Osteoblast (primary cell): Measurements from ENCODE around the gene HLA-DRB1. TPM values are rescaled to one million over a fixed set of nuclear protein-coding genes. Genes with fewer than 3 reads are reported as not detected.

ENCODE experiments used
- DNase-seq: peaks from one replicate; pipeline ENCODE4 v3.0.0; 2011; ENCODE audit warnings: low spot score, mixed read lengths; ENCODE audit not compliant: insufficient read length; ENCODE audit errors: missing footprints
- H2AFZ ChIP-seq: 2 replicates; pipeline ENCODE4 v1.6.0; 2011; ENCODE audit warnings: mild to moderate bottlenecking, low read length
- H3K27ac ChIP-seq: 2 replicates; pipeline ENCODE4 v1.5.1; 2011; ENCODE audit warnings: mild to moderate bottlenecking, low read depth, low read length, moderate library complexity
- H3K27me3 ChIP-seq: 2 replicates; pipeline ENCODE4 v1.6.0; 2012; ENCODE audit warnings: mild to moderate bottlenecking, control low read depth, inconsistent platforms, low read length, moderate library complexity; ENCODE audit not compliant: insufficient read depth
- H3K36me3 ChIP-seq: 2 replicates; pipeline ENCODE4 v1.5.1; 2011; ENCODE audit warnings: mild to moderate bottlenecking, low read length, control low read depth, moderate library complexity; ENCODE audit not compliant: insufficient read depth
- H3K4me1 ChIP-seq: 2 replicates; pipeline ENCODE4 v1.5.1; 2011; ENCODE audit warnings: mild to moderate bottlenecking, low read length, control low read depth, moderate library complexity; ENCODE audit not compliant: insufficient read depth
- H3K4me2 ChIP-seq: 2 replicates; pipeline ENCODE4 v1.6.0; 2011; ENCODE audit warnings: mild to moderate bottlenecking, low read length; ENCODE audit not compliant: insufficient read depth
- H3K4me3 ChIP-seq: fragments of 200-600 bp; sonication (generic); 3 replicates; pipeline ENCODE4 v1.5.1; 2012; ENCODE audit warnings: mild to moderate bottlenecking, low read length, inconsistent platforms; ENCODE audit not compliant: insufficient read depth
- H3K79me2 ChIP-seq: 2 replicates; pipeline ENCODE4 v1.6.0; 2012; ENCODE audit warnings: mild to moderate bottlenecking, low read length, control low read depth, inconsistent platforms; ENCODE audit not compliant: insufficient read depth
- H3K9me3 ChIP-seq: 2 replicates; pipeline ENCODE4 v1.5.1; 2011; ENCODE audit warnings: low read depth, low read length, control low read depth
- H4K20me1 ChIP-seq: 2 replicates; pipeline ENCODE4 v1.6.0; 2012; ENCODE audit warnings: mild to moderate bottlenecking, low read length, control low read depth; ENCODE audit not compliant: insufficient read depth
- total RNA-seq: library from RNA; depleted of rRNA; stranded (reverse); fragments of >200 nt; gene quantifications from 2 replicates; pipeline ENCODE4 v1.2.3, GENCODE V29; 2012
- TF ChIP-seq, protein P1 (sequence below): IDR thresholded peaks from 2 replicates; pipeline ENCODE4 v1.5.1; 2011; ENCODE audit warnings: mild to moderate bottlenecking, low read depth, low read length, moderate library complexity; ENCODE audit errors: extremely low read depth

Gene HLA-DRB1
- total RNA-seq, 1 donor = 1.1 TPM

DNA sequence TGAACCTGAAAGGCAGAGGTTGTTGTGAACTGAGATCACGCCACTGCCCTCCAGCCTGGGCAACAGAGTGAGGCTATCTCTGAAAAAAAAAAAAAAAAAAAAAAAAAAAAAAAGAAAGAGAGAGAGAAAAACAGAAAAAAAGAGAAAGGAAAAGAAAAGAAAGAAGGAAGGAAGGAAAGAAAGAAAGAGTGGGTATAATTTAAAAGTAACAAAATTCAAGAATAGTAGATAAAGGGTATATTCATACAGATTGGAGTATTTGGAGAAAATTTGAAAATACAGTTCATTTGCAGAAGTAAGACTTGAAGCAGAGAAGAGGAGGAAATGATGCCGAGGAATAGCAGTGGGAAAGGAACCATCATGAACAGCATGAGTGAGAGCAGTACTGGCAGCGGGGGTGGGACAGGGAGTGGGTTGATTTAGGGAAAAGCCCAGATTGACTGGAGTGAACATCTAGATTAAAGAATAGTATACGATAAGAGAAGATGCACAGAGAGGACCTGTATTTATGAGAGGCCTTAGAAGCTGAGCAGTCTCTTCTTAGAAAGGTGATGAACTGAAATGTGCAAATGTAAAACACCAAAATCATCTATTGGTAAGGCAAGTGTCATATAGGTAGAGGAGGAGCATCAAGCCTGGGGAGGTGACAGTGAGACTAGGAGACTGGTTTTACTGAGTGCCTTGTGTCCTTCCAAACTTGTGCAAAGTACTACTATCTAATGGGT is 17.8 kb upstream of the HLA-DRB1 start:
- Histone ChIP-seq H3K4me3 (no peak overlapping the region), H4K20me1 (no peaks in the 10 kb centered on the region), H3K27ac (no peak overlapping the region), H3K4me2 (no peak overlapping the region), H3K9me3 (no peaks in the 10 kb centered on the region), H3K36me3 (no peaks in the 10 kb centered on the region), H3K27me3 (peaks cover 4% of the 10 kb centered on the region), H3K4me1 (peaks cover 3% of the 10 kb centered on the region), H3K79me2 (no peaks in the 10 kb centered on the region), H2AFZ (no peak overlapping the region)
- no peak for DNase-seq
- TF ChIP-seq, protein P1, sequence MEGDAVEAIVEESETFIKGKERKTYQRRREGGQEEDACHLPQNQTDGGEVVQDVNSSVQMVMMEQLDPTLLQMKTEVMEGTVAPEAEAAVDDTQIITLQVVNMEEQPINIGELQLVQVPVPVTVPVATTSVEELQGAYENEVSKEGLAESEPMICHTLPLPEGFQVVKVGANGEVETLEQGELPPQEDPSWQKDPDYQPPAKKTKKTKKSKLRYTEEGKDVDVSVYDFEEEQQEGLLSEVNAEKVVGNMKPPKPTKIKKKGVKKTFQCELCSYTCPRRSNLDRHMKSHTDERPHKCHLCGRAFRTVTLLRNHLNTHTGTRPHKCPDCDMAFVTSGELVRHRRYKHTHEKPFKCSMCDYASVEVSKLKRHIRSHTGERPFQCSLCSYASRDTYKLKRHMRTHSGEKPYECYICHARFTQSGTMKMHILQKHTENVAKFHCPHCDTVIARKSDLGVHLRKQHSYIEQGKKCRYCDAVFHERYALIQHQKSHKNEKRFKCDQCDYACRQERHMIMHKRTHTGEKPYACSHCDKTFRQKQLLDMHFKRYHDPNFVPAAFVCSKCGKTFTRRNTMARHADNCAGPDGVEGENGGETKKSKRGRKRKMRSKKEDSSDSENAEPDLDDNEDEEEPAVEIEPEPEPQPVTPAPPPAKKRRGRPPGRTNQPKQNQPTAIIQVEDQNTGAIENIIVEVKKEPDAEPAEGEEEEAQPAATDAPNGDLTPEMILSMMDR = no peak

DNA sequence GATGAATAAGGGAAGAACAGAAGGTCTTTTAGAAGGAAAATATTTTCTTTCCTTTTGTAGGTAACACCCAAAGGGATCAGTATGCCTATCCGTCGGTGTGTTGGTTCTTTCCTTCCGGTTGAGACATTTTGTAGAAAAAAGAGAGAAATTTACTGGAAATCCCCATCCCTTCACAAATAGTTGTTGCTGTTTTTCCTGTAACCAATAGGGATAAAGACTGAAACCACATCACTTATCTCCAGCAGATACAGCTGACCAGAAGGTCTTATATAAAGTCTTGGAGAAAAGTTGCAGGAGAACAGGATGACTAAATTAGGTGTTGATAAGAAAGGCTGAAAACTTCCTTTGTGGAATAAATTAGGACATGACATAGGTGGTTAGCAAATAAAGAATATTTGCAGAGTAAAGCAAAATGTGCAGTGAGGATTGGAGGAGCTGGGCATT is 14.8 kb upstream of the HLA-DRB1 start:
- no peaks in the 10 kb centered on the region for H3K36me3 ChIP-seq
- H3K9me3 ChIP-seq = no peaks in the 10 kb centered on the region
- no peaks in the 10 kb centered on the region for H3K4me1 ChIP-seq
- TF ChIP-seq, protein P1 = no peak
- peaks cover 4% of the 10 kb centered on the region for H3K27me3 ChIP-seq
- H3K4me3 ChIP-seq = no peak overlapping the region
- H3K27ac ChIP-seq = no peak overlapping the region
- no peak overlapping the region for H3K4me2 ChIP-seq
- no peaks in the 10 kb centered on the region for H3K79me2 ChIP-seq
- H2AFZ ChIP-seq = no peak overlapping the region
- no peak for DNase-seq
- H4K20me1 ChIP-seq = no peaks in the 10 kb centered on the region

DNA sequence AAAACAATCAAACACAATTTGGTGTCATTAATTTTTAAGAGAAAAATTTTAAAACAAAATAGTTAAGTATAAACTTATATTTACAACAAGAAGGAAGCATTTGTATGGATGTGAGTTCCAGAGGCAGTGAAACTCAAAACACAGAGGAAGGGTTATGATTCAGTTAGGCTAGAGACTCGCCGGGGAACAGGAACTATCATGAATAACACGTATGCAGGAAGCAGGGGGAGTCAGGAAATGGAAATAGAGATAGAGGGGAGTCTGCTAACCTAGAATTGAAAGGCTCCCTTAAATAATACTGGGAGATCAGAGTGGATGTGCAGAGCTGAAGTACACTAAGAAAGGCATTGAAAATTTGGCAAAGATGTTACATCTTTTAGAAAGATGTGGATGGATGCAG is 14.2 kb upstream of the HLA-DRB1 start:
- TF ChIP-seq, protein P1 = no peak
- Histone ChIP-seq H4K20me1 (no peaks in the 10 kb centered on the region), H3K4me2 (no peak overlapping the region), H3K36me3 (no peaks in the 10 kb centered on the region), H3K27me3 (peaks cover 4% of the 10 kb centered on the region), H3K4me1 (no peaks in the 10 kb centered on the region), H3K4me3 (no peak overlapping the region), H3K9me3 (no peaks in the 10 kb centered on the region), H2AFZ (no peak overlapping the region), H3K27ac (no peak overlapping the region), H3K79me2 (no peaks in the 10 kb centered on the region)
- no peak for DNase-seq

GRCh38 chr6:32603222-32603621 is 13.6 kb upstream of the HLA-DRB1 start:
- no peak overlapping the region for H3K4me2 ChIP-seq
- no peaks in the 10 kb centered on the region for H3K36me3 ChIP-seq
- no peaks in the 10 kb centered on the region for H3K79me2 ChIP-seq
- no peaks in the 10 kb centered on the region for H4K20me1 ChIP-seq
- no peak for DNase-seq
- no peaks in the 10 kb centered on the region for H3K4me1 ChIP-seq
- H3K27ac ChIP-seq = no peak overlapping the region
- no peak overlapping the region for H3K4me3 ChIP-seq
- no peak overlapping the region for H2AFZ ChIP-seq
- no peaks in the 10 kb centered on the region for H3K9me3 ChIP-seq
- TF ChIP-seq, protein P1 = no peak
- H3K27me3 ChIP-seq = peaks cover 4% of the 10 kb centered on the region
